Stimulated activated CD4-positive, alpha-beta T cell treated with anti-CD3 and anti-CD28 coated beads, Interleukin-15, amount 100 ng/mL, for 48 hours (primary cell): ENCODE measurements around the gene IKZF3.
"Not testable (repeated sequence)": the region's sequence is repeated elsewhere in the genome, so short reads cannot be mapped to it uniquely, and the experiment has no call there.

Experiments used
- DNase-seq, 2 donors: peaks; one replicate each; pipeline ENCODE4 v3.0.0-alpha.2; 2020; ENCODE audit warnings: low read depth in 2 of 2

Gene IKZF3

GRCh38 chr17:39739885-39740356 lies 124.2 kb downstream of the IKZF3 start:
- no peak for DNase-seq

- no peak for DNase-seq
Observed at GRCh38 chr17:39738983-39739884, 124.9 kb downstream of the IKZF3 start.

- no peak for DNase-seq
Observed at GRCh38 chr17:39738568-39738901, 125.6 kb downstream of the IKZF3 start.

GRCh38 chr17:39737760-39738567 lies 126.1 kb downstream of the IKZF3 start, which contains the start of gene GRB7:
TSS of gene GRB7 (plus strand) at chr17:39737938. CDS start at chr17:39742302, 4,364 bp downstream.
- no peak for DNase-seq

- DNase-seq = no peak
Observed at GRCh38 chr17:39737206-39737759, 126.8 kb downstream of the IKZF3 start.

GRCh38 chr17:39736319-39737165 lies 127.6 kb downstream of the IKZF3 start:
- no peak for DNase-seq

- no peak for DNase-seq
Observed at GRCh38 chr17:39735882-39736281, 128.2 kb downstream of the IKZF3 start.

- no peak for DNase-seq
Observed at GRCh38 chr17:39732586-39732985, 131.5 kb downstream of the IKZF3 start.

GRCh38 chr17:39730095-39730921 lies 133.8 kb downstream of the IKZF3 start, which contains the start of gene MIEN1:
TSS of gene MIEN1 (minus strand) at chr17:39730532. CDS start at chr17:39730495, 37 bp downstream.
- peak; percentile 82 to 91 for DNase-seq

GRCh38 chr17:39729280-39729851 lies 134.7 kb downstream of the IKZF3 start:
- no peak for DNase-seq

- no peak for DNase-seq
Observed at GRCh38 chr17:39727556-39727955, 136.6 kb downstream of the IKZF3 start.

- DNase-seq = no peak
Observed at GRCh38 chr17:39726617-39727016, 137.5 kb downstream of the IKZF3 start.

- DNase-seq = not testable (repeated sequence)
Observed at GRCh38 chr17:39725923-39726322, 138.2 kb downstream of the IKZF3 start.

GRCh38 chr17:39724731-39725130 lies 139.4 kb downstream of the IKZF3 start:
- DNase-seq = no peak

GRCh38 chr17:39722965-39723848 lies 140.9 kb downstream of the IKZF3 start:
- no peak for DNase-seq

- no peak for DNase-seq
Observed at GRCh38 chr17:39722104-39722503, 142.0 kb downstream of the IKZF3 start.

- DNase-seq = no peak
Observed at GRCh38 chr17:39719563-39720355, 144.4 kb downstream of the IKZF3 start.

- no peak for DNase-seq
Observed at GRCh38 chr17:39717660-39718059, 146.5 kb downstream of the IKZF3 start.
